ENCODE data around the gene MRGPRD.

- TF ChIP-seq MAFK (IDR thresholded peaks at IDR 0.05; ENCODE audit: low read depth, low read length) (no peak), ATF2 (IDR thresholded peaks at IDR 0.05; ENCODE audit: low read length) (no peak), CTCF (IDR thresholded peaks at IDR 0.05; ENCODE audit: control extremely low read depth in 1 of 3, insufficient read depth in 1 of 3, low read depth in 1 of 3, low read length in 3 of 3) (no peak), PHF8 (conservative IDR thresholded peaks at IDR 0.05; ENCODE audit: low read depth, low read length) (no peak), EGR1 (IDR thresholded peaks at IDR 0.05; ENCODE audit: borderline replicate concordance, low read depth, low read length) (no peak), TAF1 (IDR thresholded peaks at IDR 0.05; ENCODE audit: low read depth, low read length) (no peak), BCL11A (IDR thresholded peaks at IDR 0.05; ENCODE audit: low read depth in 2 of 2, low read length in 2 of 2) (no peak), JUN (IDR thresholded peaks at IDR 0.05; ENCODE audit: low read depth, low read length) (no peak), ATF3 (IDR thresholded peaks at IDR 0.05; ENCODE audit: insufficient read depth, low read depth, low read length) (no peak), USF2 (IDR thresholded peaks at IDR 0.05; ENCODE audit: low read length) (no peak)
Measured at GRCh38 chr11:69002570-69003231, 21.9 kb upstream of the MRGPRD start.

Data from H1 (cell line).